Prostate gland (tissue), 2 donors: ENCODE measurements around the gene TUBB4B. TPM values are rescaled to one million over a fixed set of nuclear protein-coding genes. Genes with fewer than 3 reads are reported as not detected.

Experiments used
- DNase-seq: peaks from one replicate; pipeline ENCODE4 v3.0.0-alpha.2; 2019; ENCODE audit warnings: low spot score
- H3K27ac ChIP-seq, 2 donors: fragments of 200-600 bp; sonication (generic); 2 replicates each; pipeline ENCODE4 v1.5.1; 2017 to 2019
- H3K27me3 ChIP-seq: fragments of 200-600 bp; sonication (generic); replicated peaks from 2 replicates; pipeline ENCODE4 v1.5.1; 2019; ENCODE audit not compliant: insufficient read depth
- H3K36me3 ChIP-seq, 2 donors: fragments of 200-600 bp; sonication (generic); 1 replicate in 1 of 2; 2 replicates in 1 of 2; pipeline versions ENCODE4 v1.5.1 to v1.8.1; 2017 to 2019
- H3K4me1 ChIP-seq: fragments of 200-600 bp; sonication (generic); replicated peaks from 2 replicates; pipeline ENCODE4 v1.5.1; 2019
- H3K4me3 ChIP-seq, 2 donors: fragments of 200-600 bp; sonication (generic); 2 replicates each; pipeline ENCODE4 v1.5.1; 2017 to 2019
- H3K9me3 ChIP-seq: fragments of 200-600 bp; sonication (generic); 2 replicates; pipeline ENCODE4 v1.5.1; 2017
- POLR2A ChIP-seq: fragments of 450-650 bp; IDR thresholded peaks from one replicate; pipeline ENCODE4 v1.6.1; 2016; ENCODE audit warnings: antibody characterized with exemption, mild to moderate bottlenecking
- POLR2AphosphoS5 ChIP-seq: sonication (generic); formaldehyde crosslinking; IDR thresholded peaks from one replicate; pipeline ENCODE4 v1.6.1; 2017; ENCODE audit warnings: antibody characterized with exemption
- WGBS: methylation state at CpG from one replicate; pipeline ENCODE4 v1.1.5; 2018; 5-methylcytosine and 5-hydroxymethylcytosine counted together
- intact Hi-C: fragments of 100-400 bp; cut with DNase I; formaldehyde crosslinking; loops from one replicate; pipeline ENCODE4 v1.14.2; 2022
- total RNA-seq, 2 donors: library from RNA; depleted of rRNA; stranded (reverse); fragments of >200 nt; gene quantifications; one replicate each; pipeline ENCODE4 v1.1.0, GENCODE V29; 2016
- TF ChIP-seq, protein P1 (sequence below), 4 experiments: fragments of 200-600 bp in 2 of 4; fragments of 450-650 bp in 2 of 4; sonication (generic) in 2 of 4; IDR thresholded peaks; 1 replicate in 3 of 4; 2 replicates in 1 of 4; pipeline ENCODE4 v1.5.1; 2016 to 2019; ENCODE audit warnings: antibody characterized with exemption in 4 of 4, mild to moderate bottlenecking in 2 of 4, moderate library complexity in 2 of 4

Gene TUBB4B
- total RNA-seq, 2 donors from 2014 or later, result 279 to 484 TPM

DNA sequence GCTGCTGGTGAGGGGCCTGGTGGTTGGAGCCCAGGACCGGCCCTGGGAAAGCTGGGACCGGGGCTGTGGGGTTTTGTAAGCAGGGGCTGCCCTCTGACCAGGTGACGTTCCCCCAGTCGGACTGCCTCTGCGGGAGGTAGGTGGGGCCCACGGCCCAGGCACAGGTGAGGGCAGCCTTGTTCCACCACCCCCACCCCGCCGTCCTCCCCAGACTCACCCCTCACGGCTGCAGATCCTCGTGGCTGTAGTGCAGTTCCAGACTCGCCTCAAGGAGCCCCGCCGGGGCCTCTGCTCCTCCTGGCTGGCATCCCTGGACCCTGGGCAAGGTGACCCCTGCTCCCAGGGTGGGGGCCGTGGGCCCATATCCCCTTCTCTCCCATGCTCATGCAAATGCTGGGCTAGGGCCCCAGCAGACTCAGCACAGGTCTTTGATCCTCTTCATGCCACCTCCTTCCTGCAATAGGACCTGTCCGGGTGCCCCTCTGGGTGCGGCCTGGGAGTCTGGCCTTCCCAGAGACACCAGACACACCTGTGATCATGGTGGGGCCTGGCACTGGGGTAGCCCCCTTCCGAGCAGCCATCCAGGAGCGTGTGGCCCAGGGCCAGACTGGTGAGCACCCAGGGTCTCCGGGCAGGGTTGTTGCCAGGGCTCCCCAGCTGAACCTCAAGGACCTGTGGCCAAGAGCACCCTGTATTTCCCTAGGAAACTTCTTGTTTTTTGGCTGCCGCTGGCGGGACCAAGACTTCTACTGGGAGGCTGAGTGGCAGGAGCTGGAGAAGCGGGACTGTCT, 25.7 kb upstream of the TUBB4B start:
- intact Hi-C loops, result no loop called here
- TF ChIP-seq, protein P1, sequence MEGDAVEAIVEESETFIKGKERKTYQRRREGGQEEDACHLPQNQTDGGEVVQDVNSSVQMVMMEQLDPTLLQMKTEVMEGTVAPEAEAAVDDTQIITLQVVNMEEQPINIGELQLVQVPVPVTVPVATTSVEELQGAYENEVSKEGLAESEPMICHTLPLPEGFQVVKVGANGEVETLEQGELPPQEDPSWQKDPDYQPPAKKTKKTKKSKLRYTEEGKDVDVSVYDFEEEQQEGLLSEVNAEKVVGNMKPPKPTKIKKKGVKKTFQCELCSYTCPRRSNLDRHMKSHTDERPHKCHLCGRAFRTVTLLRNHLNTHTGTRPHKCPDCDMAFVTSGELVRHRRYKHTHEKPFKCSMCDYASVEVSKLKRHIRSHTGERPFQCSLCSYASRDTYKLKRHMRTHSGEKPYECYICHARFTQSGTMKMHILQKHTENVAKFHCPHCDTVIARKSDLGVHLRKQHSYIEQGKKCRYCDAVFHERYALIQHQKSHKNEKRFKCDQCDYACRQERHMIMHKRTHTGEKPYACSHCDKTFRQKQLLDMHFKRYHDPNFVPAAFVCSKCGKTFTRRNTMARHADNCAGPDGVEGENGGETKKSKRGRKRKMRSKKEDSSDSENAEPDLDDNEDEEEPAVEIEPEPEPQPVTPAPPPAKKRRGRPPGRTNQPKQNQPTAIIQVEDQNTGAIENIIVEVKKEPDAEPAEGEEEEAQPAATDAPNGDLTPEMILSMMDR (IDR thresholded peaks at IDR 0.05), result no peak
- TF ChIP-seq POLR2AphosphoS5, result no peak
- TF ChIP-seq POLR2A, result no peak
- DNase-seq, result no peak
- Histone ChIP-seq H3K36me3 (no peaks in the 10 kb centered on the region), H3K9me3 (no peaks in the 10 kb centered on the region), H3K27ac (no peak overlapping the region), H3K4me3 (no peak overlapping the region), H3K27me3 (no peaks in the 10 kb centered on the region), H3K4me1 (peaks cover 5% of the 10 kb centered on the region)
- WGBS, result 93% methylated on average over 22 of the region's 22 CpGs

- 92% methylated on average over 28 of the region's 30 CpGs for WGBS
- H3K4me1 ChIP-seq, result peaks cover 5% of the 10 kb centered on the region
- peak overlapping the region; percentile 72 to 79 for H3K27ac ChIP-seq
These were observed 24.7 kb upstream of the TUBB4B start for GRCh38 chr9:137216188-137216965.

GRCh38 chr9:137217276-137218211, 23.5 kb upstream of the TUBB4B start:
- Histone ChIP-seq H3K4me1 (peaks cover 5% of the 10 kb centered on the region), H3K27me3 (no peaks in the 10 kb centered on the region), H3K36me3 (no peaks in the 10 kb centered on the region), H3K27ac (peak overlapping the region; percentile 72 to 79), H3K9me3 (no peaks in the 10 kb centered on the region), H3K4me3 (peak overlapping the region; percentile 20 to 32)
- TF ChIP-seq POLR2A (peak; percentile 82), POLR2AphosphoS5 (peak; percentile 90)
- TF ChIP-seq, protein P1 (IDR thresholded peaks at IDR 0.05), result peak in 2 of 4 experiments; percentile 39 to 56
- intact Hi-C loops, result no loop called here
- peak; percentile 91 for DNase-seq
- WGBS, result 41% methylated on average over 35 of the region's 36 CpGs

More at GRCh38 chr9:137216188-137216965, 24.7 kb upstream of the TUBB4B start:
- Histone ChIP-seq H3K36me3 (no peaks in the 10 kb centered on the region), H3K4me3 (no peak overlapping the region), H3K9me3 (no peaks in the 10 kb centered on the region), H3K27me3 (no peaks in the 10 kb centered on the region)
- DNase-seq, result no peak
- TF ChIP-seq POLR2A, result no peak
- no peak for TF ChIP-seq POLR2AphosphoS5
- TF ChIP-seq, protein P1 (IDR thresholded peaks at IDR 0.05), result no peak
- intact Hi-C loops, result no loop called here

GRCh38 chr9:137218212-137218753, 22.8 kb upstream of the TUBB4B start:
- Histone ChIP-seq H3K27ac (peak overlapping the region; percentile 72 to 79), H3K36me3 (no peaks in the 10 kb centered on the region), H3K4me3 (peak overlapping the region in 1 of 2 donors; percentile 32), H3K4me1 (peaks cover 5% of the 10 kb centered on the region), H3K9me3 (no peaks in the 10 kb centered on the region), H3K27me3 (no peaks in the 10 kb centered on the region)
- no peak for DNase-seq
- intact Hi-C loops, result no loop called here
- 89% methylated on average over 30 of the region's 30 CpGs for WGBS
- TF ChIP-seq POLR2A (no peak), POLR2AphosphoS5 (no peak)
